RPMI8226 (cell line): ENCODE data around the gene ZDHHC4.
A peak's percentile ranks its signal among the peaks of the same experiment; 100 is the strongest.

Experiments
- DNase-seq: peaks from one replicate; pipeline ENCODE4 v3.0.0-alpha.2; 2015

ZDHHC4 gene

GRCh38 chr7:6577369-6578113, at the start of gene ZDHHC4:
Gene ZDHHC4 (plus strand): TSS chr7:6577454. CDS start chr7:6580562, 3,108 bp downstream.
- peak; percentile 96 for DNase-seq

GRCh38 chr7:6528401-6529130, 48.7 kb upstream of the ZDHHC4 start:
- no peak for DNase-seq

- DNase-seq: no peak
Measured at GRCh38 chr7:6529643-6530042, 47.6 kb upstream of the ZDHHC4 start.

DNA sequence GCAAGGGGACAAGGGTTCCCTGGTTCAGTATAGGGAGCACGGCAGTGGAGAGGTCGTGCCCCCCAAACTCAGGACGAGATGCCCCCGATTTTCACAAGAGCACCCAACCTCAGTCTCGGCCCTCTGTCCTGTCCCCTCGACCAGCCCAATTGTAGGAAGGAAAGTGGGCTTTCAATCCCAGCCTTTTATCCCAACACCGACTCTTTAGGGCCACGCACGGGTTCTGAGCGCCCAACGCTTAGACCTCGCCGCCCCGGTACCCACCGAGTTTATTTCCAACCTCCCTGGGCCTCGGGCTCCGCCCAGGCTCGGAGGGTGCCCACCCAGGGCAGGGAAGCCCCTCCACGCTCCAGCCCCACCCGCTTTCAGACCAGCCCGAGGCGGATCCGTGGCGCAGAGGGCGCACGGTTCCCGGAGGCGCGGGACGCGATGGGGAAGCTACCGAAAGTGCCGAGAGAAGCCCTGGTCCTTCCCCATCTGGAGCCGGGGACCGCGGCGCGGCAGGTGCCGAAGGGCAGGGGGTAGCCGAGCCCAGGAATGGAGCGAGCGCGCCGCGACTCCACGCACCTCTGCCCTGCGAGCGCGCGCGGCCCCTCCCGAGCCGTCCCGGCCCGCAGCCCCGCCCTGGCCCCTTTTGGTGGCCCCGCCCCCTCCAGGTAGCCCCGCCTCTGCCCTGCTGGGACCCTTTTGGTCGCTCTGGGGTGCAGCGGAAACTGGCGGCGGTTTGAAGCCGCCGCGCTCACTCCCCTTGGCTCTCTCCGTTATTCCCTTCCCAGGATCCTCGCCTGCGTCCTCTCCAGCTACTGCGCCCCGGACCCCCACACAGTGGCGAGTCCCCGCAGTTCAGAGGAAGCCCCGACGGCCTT, 46.4 kb upstream of the ZDHHC4 start:
- DNase-seq: peak; percentile 60

DNA sequence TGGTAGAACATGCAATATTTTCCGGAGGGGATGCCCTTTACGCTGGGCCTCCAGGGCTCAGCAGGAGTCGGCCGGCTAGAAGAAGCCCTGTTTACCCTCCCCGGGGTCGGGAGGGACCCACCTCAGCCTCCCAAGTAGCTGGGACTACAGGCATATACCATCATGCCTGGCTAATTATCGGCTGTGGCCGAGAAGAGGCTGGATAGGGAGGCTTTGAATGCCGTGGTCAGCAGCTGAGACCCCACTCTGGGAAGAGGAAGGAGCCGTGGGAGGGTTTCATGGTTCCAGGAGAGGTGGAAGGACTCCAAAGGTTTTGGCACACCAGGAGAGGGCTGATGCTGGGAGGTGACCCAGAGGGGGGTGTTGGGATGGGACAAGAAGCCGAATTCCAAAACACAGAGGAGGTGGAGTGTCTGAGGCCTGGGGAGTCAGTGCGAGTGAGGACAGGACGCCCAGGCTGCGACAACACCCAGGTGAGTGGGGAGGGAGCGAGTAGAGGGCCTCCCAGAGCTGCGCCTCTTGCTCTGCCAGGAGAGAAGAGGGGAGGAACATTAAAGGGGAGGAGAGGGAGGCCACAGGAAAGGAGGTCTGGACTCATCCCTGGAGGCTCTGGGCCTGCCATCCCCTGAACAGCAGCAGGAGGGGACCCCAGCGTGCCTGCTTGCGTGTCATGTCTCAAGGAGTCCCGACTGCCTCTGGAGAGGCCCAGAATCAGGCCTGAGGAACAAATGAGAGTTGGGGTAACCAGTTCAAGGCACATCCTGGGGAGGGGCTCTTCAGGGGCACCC, 45.6 kb upstream of the ZDHHC4 start:
- no peak for DNase-seq

- DNase-seq: no peak
Measured at GRCh38 chr7:6532516-6532915, 44.7 kb upstream of the ZDHHC4 start.

DNA sequence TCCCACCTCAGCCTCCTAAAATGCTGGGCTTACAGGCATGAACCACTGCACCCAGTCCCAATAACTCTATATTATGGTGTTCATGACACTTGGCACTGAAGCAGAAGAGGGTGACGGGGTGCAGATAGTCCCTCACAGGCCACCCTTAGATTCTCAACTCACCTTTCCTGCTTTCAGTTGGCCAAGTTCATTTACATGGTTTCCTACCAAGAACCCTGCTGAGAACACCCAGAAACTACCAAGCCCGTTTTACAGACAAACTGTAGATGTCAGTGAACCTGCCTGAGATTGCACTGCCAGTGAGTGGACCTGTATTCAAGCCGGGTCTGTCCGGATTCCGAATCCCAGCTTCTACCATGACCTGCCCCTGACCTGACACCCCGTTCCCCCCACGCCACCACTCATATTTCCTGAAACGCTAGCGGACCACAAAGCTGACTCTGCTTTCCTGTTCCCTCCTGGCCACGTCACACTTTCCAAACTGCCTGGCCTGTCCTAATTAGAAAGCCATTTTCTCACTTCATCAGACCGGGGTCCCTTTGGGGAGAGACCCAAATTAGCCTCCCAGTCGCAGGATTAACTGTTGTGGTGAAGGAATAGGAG, 43.3 kb upstream of the ZDHHC4 start:
- DNase-seq: peak; percentile 48

- no peak for DNase-seq
Measured at GRCh38 chr7:6536262-6537260, 40.7 kb upstream of the ZDHHC4 start.

- DNase-seq: no peak
Measured at GRCh38 chr7:6542368-6542767, 34.9 kb upstream of the ZDHHC4 start.

DNA sequence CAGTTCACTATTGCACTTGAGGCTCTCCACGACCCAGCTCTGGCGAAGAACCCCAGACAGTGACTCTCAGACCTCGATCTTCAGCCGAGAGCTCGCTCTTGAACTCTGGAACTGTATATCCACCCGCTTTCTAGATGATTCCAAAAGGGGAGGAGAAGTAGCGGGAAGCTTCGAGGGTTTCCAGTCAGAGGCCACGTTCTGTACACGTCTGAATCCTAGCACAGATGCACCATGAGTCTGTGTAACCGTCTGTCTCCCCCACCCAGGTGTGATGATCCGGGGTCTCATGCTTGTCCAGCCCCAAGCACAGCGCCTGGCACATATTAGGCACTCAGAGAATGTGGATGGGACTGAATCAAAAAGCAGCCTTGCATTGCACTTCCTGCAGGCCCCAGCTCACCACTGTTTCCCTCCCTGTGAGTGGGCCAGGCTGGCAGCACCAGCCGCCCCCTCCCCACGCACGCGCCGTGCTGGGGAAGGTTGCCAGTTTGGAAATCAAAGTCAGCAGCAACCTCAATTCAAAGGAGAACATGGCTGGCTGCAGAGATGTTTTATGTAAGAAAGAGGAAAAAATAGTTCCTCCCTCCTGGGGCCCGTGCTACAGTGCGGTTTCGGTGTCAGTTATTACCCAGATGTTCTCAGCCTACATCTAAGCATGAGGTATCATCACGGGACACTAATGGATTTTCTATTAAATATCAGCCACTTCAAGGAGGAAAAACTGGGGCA, 31.7 kb upstream of the ZDHHC4 start:
- peak; percentile 64 for DNase-seq

GRCh38 chr7:6546498-6547251, 30.6 kb upstream of the ZDHHC4 start:
- no peak for DNase-seq

DNA sequence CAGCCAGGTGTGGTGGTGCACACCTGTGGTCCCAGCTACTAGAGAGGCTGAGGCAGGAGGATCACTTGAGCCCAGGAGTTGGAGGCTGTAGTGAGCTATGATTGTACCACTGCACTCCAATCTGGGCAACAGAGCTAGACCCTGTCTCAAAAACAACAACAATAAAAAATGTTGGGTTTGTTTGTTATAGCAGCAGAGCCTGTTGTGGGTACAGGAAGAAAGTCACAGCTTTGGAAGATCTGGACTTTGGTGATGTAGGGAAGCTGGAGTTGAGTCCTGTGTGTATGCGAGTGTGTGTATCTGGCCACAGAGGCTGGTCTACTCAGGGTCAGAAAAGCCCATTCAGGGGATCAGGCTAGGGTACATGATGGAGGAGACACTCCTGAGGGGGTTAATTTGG, 29.9 kb upstream of the ZDHHC4 start:
- no peak for DNase-seq

DNA sequence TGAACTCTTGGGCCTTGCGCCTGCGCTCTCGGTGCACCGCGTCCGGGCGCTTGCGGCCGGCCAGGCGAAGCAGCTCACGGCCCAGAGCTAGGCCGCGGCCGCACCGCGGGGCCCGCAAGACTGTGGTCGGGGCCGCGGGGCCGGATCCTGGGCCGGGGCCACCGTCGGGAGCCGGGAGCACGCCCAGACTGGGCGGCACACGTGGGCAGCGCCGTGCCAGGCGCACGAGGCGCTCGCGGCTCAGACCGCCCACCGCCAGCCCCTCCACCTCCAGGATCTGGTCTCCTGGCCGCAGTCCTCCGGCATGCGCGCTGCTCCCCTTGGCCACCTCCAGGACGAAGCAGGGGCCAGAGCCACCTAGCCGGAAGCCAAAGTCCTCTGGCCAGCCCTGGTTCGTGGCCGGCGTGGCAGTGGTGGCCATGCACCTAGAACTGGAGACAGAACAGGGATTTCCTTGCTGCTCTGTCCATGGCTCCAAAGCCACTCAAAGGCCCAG, 26.2 kb upstream of the ZDHHC4 start, which contains the start of gene GRID2IP:
TSS of gene GRID2IP (minus strand) at position 446 of the 496 bp plus-strand sequence. CDS start at position 421, 25 bp downstream.
- no peak for DNase-seq

GRCh38 chr7:6553448-6554044, 23.7 kb upstream of the ZDHHC4 start:
- DNase-seq: no peak

DNA sequence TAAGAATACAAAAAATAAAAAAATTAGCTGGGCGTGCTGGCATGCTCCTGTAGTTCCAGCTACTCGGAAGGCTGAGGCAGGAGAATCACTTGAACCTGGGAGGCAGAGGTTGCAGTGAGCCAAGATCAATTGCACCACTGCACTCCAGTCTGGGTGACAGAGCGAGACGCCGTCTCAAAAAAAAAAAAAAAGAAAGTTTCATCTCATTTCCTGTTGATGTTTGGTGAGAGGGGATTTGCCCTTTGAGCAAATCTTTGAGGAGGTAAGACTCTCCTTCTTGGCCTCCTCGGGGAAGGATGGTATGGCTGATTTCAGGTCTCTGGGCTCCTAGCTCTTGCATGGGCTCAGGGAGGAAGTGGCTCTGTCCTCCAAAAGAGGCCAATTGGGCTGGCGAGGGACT, 22.4 kb upstream of the ZDHHC4 start:
- no peak for DNase-seq

DNA sequence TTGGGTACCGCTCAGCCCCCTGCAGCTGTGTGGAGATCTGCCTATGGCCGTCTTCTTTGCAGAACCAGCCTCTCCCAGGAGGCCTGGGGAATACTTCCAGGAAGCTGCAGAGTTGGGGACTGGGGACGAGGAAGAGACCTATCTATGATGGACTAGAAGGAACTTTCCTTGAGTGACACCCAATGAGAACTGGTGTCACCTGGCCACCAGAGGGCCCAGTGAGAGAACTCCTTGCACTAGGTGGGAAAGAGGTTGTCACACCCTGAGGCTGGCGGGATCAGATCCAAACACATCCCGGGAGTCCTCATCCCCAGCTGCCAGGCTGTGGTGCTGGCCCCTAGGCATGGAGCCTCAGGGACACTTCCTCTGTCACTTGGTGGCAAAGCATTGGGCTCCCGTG, 21.1 kb upstream of the ZDHHC4 start:
- DNase-seq: peak; percentile 58

DNA sequence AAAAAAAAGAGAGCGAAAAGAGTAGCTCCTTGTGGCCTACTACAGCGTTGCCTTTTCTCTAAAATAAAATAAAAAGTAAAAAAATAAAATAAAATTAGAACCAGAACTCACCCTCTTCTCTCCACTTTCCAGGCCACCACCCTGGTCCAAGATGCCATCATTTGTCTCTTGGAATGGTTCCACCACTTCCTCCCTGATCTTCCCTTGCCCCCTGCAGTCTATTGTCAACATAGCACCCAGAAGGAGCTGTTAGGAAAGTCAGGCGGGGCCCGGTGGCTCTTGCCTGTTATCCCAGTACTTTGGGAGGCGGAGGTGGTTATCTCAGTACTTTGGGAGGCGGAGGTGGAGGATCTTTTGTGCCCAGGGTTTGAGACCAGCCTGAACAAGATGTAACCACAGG, 18.4 kb upstream of the ZDHHC4 start:
- DNase-seq: peak; percentile 75

- DNase-seq: no peak
Measured at GRCh38 chr7:6559896-6560295, 17.4 kb upstream of the ZDHHC4 start.

DNA sequence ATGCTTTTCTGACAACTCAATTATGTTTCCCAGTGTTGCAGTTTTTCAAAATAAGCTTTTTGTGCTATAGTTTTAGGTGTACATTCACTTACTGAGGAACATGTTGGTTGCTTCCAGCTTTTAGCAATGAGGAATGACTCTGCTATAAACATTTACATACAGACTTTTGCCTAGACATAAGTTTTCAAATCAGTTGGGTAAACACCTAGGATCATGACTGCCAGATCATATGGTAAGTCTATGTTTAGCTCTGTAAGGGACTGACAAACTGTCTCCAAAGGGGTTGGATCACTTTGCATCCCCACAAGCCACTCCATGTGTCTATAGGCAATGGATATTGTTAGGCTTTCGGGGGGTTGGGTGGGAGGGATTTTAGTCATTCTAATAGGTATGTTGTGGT, 15.1 kb upstream of the ZDHHC4 start:
- no peak for DNase-seq
